IPS-15b (cell line): ENCODE data around the gene TTC13.

Experiments
- H3K27me3 ChIP-seq: one replicate; pipeline ENCODE4 v1.6.1; 2013; ENCODE audit warnings: low read length; ENCODE audit not compliant: control insufficient read depth, insufficient read depth
- H3K36me3 ChIP-seq: one replicate; pipeline ENCODE4 v1.6.1; 2013; ENCODE audit warnings: low read length; ENCODE audit not compliant: control insufficient read depth, insufficient read depth
- H3K4me1 ChIP-seq: one replicate; pipeline ENCODE4 v1.6.1; 2013; ENCODE audit warnings: mild to moderate bottlenecking, low read length; ENCODE audit not compliant: control insufficient read depth, insufficient read depth
- H3K4me3 ChIP-seq: one replicate; pipeline ENCODE4 v1.5.1; 2013; ENCODE audit warnings: low read depth, low read length
- H3K9ac ChIP-seq: one replicate; pipeline ENCODE4 v1.6.1; 2013; ENCODE audit warnings: low read depth, mild to moderate bottlenecking, low read length
- H3K9me3 ChIP-seq: one replicate; pipeline ENCODE4 v1.6.1; 2013; ENCODE audit warnings: mild to moderate bottlenecking, low read length; ENCODE audit not compliant: control insufficient read depth, insufficient read depth

Gene TTC13

DNA sequence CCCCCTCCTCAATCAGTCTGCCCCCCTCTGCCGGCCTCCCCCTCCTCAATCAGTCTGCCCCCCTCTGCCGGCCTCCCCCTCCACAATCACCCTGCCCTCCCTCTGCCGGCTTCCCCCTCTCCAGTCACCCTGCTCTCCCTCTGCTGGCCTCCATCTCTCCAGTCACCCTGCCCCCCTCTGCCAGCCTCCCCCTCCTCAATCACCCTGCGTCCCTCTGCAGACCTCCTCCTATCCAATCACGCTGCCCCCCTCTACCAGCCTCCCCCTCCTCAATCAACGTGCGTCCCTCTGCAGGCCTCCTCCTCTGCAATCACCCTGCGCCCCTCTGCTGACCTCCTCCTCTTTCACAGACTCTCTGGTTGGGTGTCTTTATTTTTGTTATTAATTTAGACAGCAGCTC lies 98.9 kb downstream of the TTC13 start:
- no peaks in the 10 kb centered on the region for H3K4me1 ChIP-seq
- no peak overlapping the region for H3K9ac ChIP-seq
- H3K4me3 ChIP-seq = no peak overlapping the region
- H3K27me3 ChIP-seq = no peaks in the 10 kb centered on the region
- H3K9me3 ChIP-seq = no peaks in the 10 kb centered on the region
- no peaks in the 10 kb centered on the region for H3K36me3 ChIP-seq

DNA sequence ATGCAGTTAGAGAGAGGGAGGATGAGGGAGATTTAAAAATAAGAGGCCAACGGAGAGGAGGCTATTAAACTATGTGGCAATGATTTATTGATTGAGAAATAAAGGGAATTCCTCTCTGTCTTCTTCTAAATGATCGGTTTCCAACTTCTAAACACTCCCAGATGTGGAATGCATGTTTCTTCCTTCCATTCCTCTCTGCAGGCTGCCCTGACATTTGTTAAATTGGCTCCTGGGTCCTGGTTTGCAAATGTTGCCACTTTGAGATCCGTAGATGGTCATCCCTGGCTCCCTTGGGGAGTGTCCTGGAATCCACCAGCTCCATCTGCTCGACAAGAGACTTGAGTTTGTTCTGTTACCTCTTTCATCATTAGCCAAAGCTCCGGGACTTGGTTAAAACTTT lies 100.1 kb downstream of the TTC13 start:
- Histone ChIP-seq H3K4me3 (no peak overlapping the region), H3K4me1 (no peaks in the 10 kb centered on the region), H3K9me3 (no peaks in the 10 kb centered on the region), H3K36me3 (no peaks in the 10 kb centered on the region), H3K9ac (no peak overlapping the region), H3K27me3 (no peaks in the 10 kb centered on the region)

GRCh38 chr1:230877924-230878590 lies 100.6 kb downstream of the TTC13 start:
- no peak overlapping the region for H3K9ac ChIP-seq
- H3K36me3 ChIP-seq = no peaks in the 10 kb centered on the region
- H3K4me1 ChIP-seq = no peaks in the 10 kb centered on the region
- no peaks in the 10 kb centered on the region for H3K9me3 ChIP-seq
- no peak overlapping the region for H3K4me3 ChIP-seq
- no peaks in the 10 kb centered on the region for H3K27me3 ChIP-seq

DNA sequence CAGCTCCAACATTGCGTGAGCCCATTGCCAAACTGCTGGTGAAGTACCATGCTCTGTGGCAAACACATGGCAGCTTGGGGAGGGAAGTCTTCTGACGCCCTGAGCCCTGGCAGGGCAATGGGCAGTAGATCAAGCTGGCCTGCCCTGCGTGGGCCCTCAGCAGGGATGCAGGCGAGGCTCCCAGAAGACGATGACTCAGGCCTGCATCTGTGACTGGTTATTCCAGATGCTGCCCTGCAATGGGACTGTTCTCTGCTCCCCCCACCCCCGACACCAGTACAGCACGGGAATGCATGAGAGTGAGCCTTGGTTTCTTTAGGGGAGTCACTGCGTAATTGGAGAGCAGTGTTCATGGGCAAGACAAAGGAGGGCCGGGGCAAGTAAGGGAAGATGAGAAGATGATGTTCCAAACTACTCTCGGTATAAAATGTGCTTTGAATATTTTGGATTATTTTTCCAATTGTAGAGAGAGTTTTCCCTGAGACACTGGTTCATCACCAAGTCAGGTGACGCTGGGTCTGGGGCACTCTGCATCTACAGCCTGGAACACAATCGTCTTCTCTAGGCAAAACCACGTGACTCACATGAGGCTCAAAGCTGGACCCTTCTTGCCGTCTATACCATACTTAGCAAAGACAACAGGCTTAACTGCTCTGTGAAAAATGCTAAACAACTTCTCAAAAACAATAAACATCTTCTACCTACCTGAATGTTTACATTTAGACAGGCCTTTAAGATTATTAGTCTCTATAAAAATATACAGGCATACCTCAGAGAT lies 101.3 kb downstream of the TTC13 start:
- H3K27me3 ChIP-seq = no peaks in the 10 kb centered on the region
- H3K4me3 ChIP-seq = no peak overlapping the region
- no peaks in the 10 kb centered on the region for H3K9me3 ChIP-seq
- H3K9ac ChIP-seq = no peak overlapping the region
- H3K36me3 ChIP-seq = no peaks in the 10 kb centered on the region
- H3K4me1 ChIP-seq = no peaks in the 10 kb centered on the region

DNA sequence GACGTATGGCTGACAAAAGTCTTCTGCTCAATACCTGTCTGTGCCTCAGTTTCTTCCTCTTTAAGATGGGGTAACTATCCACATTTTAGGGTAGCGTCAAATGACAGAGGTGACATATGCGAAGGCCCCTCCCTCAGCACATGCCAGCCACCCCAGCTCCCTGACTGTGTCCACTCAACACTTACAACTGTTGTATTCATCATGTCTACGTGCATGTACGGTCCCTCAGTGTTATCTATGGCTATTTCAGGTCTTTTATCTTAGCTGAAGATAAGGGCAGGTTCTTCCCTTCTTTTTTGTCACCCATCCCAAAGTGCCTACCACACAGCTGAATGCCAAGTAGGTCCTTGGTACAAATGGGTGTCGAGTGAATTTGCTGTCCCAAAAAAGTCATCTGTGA lies 102.0 kb downstream of the TTC13 start:
- Histone ChIP-seq H3K4me3 (no peak overlapping the region), H3K9ac (no peak overlapping the region), H3K36me3 (no peaks in the 10 kb centered on the region), H3K4me1 (no peaks in the 10 kb centered on the region), H3K27me3 (no peaks in the 10 kb centered on the region), H3K9me3 (no peaks in the 10 kb centered on the region)

DNA sequence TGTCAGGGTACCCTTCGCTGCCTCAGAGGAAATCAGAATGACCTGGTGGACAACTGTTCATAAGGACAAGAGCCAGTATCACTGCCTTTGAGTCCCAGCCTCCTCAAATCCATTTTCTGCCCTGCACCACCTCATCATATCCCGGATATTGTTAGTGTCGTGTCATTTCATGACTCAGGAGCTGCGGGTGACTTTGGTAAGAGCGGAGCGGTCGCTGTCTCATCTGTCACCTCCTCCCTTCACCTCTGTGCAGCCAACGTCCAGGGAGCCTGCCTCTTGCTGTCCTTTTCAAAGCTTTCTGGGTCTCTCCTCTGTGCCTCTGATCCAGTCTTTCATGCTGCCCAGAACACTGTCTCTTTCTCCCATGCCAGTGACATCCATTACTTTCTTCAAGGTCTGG lies 103.3 kb downstream of the TTC13 start:
- Histone ChIP-seq H3K4me3 (no peak overlapping the region), H3K9ac (no peak overlapping the region), H3K27me3 (no peaks in the 10 kb centered on the region), H3K9me3 (no peaks in the 10 kb centered on the region), H3K36me3 (no peaks in the 10 kb centered on the region), H3K4me1 (no peaks in the 10 kb centered on the region)

DNA sequence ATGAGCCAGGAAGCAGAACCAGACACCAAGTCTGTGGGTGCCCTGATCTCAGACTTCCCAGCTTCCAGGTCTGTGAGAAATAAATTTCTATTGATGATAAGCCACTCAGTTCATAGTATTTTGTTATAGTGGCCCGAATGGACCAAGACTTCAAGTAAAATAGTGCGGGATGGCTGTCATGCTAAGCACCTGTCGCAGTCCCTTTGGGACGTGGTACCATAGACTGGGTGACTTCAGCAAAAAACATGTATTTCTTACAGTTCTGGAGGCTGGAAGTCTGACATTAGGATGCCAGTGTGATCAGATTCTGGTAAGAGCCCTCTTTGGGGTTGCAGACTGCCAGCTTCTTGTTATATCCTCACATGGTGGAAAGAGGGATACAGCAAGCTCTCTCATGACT lies 107.7 kb downstream of the TTC13 start:
- H3K9ac ChIP-seq = no peak overlapping the region
- no peak overlapping the region for H3K4me3 ChIP-seq
- H3K27me3 ChIP-seq = peaks cover 9% of the 10 kb centered on the region
- H3K36me3 ChIP-seq = no peaks in the 10 kb centered on the region
- no peaks in the 10 kb centered on the region for H3K4me1 ChIP-seq
- no peaks in the 10 kb centered on the region for H3K9me3 ChIP-seq

DNA sequence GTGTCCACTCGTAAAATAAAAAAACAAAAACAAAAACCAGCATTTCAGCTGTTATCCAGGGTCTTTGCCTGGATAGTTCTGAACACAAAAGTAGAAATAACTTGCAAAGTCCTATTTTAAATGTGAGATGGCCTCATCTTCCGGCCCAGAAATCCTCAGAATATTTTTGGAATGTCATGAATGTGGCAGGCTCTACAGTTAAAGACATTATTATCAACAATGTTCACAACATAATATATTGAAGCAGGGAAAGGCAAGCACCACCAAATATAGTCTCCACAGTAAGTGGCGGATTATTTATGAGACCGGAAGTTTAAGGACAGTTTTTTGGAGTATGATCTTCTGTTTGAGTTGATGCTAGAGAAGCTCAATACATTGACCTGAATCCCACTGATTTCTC lies 109.2 kb downstream of the TTC13 start:
- peaks cover 9% of the 10 kb centered on the region for H3K27me3 ChIP-seq
- H3K4me1 ChIP-seq = no peaks in the 10 kb centered on the region
- H3K9me3 ChIP-seq = no peaks in the 10 kb centered on the region
- no peak overlapping the region for H3K4me3 ChIP-seq
- H3K9ac ChIP-seq = no peak overlapping the region
- no peaks in the 10 kb centered on the region for H3K36me3 ChIP-seq

DNA sequence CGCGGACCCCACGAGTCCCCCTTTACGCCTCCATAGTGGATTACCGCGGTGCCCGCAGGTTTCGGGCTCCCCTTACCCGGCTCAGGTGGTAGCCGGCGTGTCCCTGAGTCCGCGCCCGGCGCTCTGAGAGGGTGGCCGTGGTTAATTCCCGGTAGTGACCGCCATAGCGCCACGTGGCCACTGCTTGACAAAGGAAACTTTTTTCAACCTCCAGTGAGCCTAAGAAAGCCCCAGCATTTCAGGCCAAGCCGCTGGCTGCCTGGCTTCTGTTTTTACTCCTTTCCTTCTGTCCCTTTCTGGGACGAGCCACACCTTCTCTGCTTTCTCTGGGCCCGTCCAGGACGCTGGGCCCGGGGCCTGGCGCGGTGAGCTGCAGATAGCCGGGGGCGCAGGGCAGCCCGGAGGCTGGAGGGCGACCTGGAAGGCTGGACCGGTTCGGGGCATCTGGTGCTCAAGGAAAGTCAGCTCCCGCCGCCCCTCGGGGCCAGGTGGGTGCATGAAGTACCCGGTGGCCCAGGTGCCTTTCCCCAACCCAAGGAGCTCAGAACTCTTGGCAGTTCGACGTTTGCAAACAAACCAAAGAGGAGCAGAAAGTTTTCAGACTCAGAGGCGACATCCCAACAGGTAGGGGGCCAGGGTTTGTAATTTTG lies 109.8 kb downstream of the TTC13 start:
- no peaks in the 10 kb centered on the region for H3K36me3 ChIP-seq
- peak overlapping the region; percentile 90 for H3K9ac ChIP-seq
- H3K4me1 ChIP-seq = no peaks in the 10 kb centered on the region
- H3K9me3 ChIP-seq = no peaks in the 10 kb centered on the region
- peak overlapping the region; percentile 56 for H3K4me3 ChIP-seq
- H3K27me3 ChIP-seq = peaks cover 9% of the 10 kb centered on the region

DNA sequence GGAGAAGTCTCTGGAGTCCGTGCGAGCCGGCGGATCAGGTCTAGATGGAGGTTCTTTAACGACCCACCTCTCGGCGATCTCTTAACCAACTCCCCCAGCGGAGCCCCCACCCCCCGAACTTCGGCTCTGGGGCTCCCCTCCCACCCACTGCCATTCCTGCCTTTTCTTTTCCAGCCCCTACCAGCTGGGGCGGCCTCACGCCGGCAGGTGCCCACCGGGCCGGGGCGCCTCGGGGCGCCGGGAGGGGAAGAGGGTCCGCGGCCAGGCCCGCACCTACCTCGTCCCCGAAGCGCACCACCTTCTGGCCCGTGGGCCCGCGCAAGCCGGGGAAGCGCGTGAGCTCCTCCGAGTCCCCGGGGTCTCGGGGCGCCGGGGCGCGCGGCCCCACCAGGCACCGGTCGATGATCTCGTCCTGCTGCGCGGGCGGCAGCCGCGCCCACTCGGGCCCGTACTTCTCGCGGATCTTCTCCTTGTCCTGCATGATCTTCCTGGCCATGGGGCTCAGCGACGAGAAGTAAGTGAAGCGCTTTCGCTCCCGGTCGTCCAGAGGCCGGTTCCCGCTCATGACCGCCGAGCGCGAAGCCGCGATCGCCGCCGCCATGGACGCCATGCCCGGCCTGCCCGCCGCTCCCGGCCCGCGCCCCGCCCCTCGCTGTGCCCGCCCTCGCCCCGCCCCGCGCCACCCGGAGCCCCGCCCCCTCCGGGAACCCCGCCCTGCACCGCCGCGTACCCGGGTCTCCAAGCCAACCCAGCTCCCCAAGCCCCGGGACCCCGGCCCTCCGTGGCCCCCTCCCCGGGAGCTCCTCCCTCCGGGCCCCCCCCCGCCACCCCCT lies 110.5 kb downstream of the TTC13 start, which contains the start of gene C1orf198:
TSS of gene C1orf198 (minus strand) at position 619 of the 833 bp plus-strand sequence. CDS start at position 610, 9 bp downstream.
- peak within 1 kb of the TSS; percentile 90 for H3K9ac ChIP-seq
- no peaks in the 10 kb centered on the region for H3K4me1 ChIP-seq
- H3K27me3 ChIP-seq = peaks cover 9% of the 10 kb centered on the region
- H3K9me3 ChIP-seq = no peaks in the 10 kb centered on the region
- H3K36me3 ChIP-seq = no peaks in the 10 kb centered on the region
- H3K4me3 ChIP-seq = peak within 1 kb of the TSS; percentile 72

- Histone ChIP-seq H3K9ac (no peak overlapping the region), H3K4me1 (no peaks in the 10 kb centered on the region), H3K27me3 (peaks cover 9% of the 10 kb centered on the region), H3K4me3 (peak overlapping the region; percentile 72), H3K9me3 (no peaks in the 10 kb centered on the region), H3K36me3 (no peaks in the 10 kb centered on the region)
Observed at GRCh38 chr1:230867101-230867902, 111.4 kb downstream of the TTC13 start.
